HG03565 (cell line): ENCODE measurements around the gene PLET1.

Experiments used
- ATAC-seq: cut with Tn5 transposase; IDR thresholded peaks from one replicate; pipeline ENCODE4 v1.9.1; 2021; ENCODE audit warnings: mild to moderate bottlenecking, moderate library complexity; ENCODE audit not compliant: unreplicated experiment

Gene PLET1

DNA sequence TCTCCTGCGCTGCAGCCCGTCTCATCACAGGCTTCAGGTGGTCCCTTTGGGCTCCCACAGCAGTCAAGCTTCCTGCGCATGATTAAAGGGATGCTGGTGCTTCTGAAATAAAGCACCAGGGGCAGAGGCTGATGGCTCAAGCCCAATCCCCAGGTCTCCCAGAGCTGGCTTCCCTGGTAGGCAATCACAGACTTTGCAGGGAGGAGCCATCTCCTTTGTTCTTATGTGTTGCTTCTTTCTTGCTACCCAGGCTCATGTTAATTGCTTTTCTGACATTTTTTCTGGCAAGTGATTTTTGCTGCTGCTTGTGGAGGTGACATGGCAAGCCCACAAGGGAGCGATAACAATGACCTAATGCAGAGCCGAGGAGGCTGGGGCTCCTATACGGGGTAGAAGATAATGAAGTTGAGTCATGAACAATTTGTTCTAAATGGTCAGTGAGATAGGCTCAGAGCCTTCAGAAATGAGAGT lies 25.2 kb upstream of the PLET1 start:
- no peak for ATAC-seq

- no peak for ATAC-seq
These were observed 21.1 kb upstream of the PLET1 start for GRCh38 chr11:112281726-112282125.

GRCh38 chr11:112280268-112281126 lies 19.8 kb upstream of the PLET1 start:
- peak; percentile 36 for ATAC-seq

- ATAC-seq, result peak; percentile 19
These were observed 19.2 kb upstream of the PLET1 start for GRCh38 chr11:112279901-112280267.

- no peak for ATAC-seq
These were observed 18.1 kb upstream of the PLET1 start for GRCh38 chr11:112278803-112279202.

DNA sequence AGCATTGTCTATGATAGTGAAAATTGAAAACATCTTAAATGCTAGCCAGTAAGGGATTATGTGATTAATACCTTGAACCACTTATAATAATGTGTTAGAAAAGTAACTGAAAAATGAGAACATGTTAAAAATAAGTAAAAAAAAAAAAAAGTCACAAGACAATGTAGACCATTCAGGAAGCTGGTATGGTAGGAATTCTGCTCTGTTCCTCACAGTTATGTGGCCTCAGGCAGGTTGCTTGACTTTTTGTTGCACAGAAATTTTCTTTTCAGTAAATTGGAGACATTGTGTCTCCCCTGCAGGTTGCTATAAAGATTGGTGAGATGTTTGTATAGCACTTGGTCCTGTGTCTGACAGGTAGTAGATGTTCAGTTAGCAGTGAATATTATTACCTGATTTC lies 17.3 kb upstream of the PLET1 start:
- no peak for ATAC-seq

DNA sequence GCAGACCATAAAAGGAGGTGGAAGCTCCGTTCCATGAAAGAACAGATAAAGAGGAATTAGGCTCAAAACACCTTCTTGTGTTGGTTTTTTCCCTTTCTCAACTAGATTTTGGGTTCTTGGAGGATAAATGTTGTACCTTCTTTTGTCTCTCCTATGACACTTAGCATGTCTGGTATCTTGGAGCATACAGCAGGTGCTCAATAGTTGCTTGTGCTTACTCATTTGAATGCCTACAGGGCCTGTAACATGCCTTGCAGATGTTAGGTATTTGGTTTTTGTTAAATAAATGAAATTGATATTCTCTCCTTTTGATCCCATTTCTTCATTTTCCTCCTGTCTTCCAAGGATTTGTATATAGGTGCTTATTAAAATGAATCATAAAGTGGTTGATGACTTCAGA lies 16.4 kb upstream of the PLET1 start:
- ATAC-seq, result no peak

- no peak for ATAC-seq
These were observed 13.5 kb upstream of the PLET1 start for GRCh38 chr11:112274007-112274783.

- no peak for ATAC-seq
These were observed 12.4 kb upstream of the PLET1 start for GRCh38 chr11:112273066-112273465.

- no peak for ATAC-seq
These were observed 10.6 kb upstream of the PLET1 start for GRCh38 chr11:112271242-112271641.

GRCh38 chr11:112270551-112271180 lies 10.0 kb upstream of the PLET1 start:
- no peak for ATAC-seq

GRCh38 chr11:112269139-112269538 lies 8.5 kb upstream of the PLET1 start:
- ATAC-seq, result no peak

DNA sequence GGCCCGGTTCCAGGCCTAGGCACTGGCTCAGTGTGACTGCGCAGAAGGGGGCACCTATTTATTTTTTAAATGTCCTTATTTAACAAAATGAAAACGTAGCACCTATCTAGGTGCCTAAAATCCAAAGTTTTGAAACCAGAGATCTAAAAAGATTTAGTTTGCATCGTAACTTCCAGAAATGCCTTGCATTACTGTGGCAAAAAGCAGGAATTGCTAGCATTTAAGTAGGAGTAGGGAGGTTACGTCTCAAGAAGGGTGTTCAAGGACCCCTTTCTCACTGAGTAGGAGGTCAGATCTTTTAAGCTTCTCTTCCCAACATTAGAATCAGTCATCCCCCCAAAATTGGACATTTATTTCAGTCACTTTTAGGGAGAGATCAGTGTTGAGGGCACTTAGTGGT lies 7.7 kb upstream of the PLET1 start:
- no peak for ATAC-seq

GRCh38 chr11:112267188-112267591 lies 6.5 kb upstream of the PLET1 start:
- ATAC-seq, result no peak

DNA sequence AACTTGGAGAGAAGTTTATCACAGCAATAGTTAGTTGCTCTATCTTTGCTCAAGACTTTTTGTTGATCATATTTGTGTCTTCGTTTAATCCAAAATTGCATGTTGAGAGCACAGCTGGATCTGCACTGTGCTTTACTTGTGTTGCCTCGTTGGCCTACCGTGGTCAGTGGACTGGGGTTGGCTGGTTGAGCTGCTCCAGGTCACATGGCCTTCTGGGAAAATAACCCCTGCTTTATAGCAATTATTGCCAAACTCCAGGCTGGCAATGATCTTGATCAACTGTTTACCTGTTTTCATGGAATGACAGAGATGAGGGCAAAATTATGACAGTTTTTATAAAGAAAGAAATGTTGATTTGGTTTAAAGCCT lies 5.7 kb upstream of the PLET1 start:
- no peak for ATAC-seq

DNA sequence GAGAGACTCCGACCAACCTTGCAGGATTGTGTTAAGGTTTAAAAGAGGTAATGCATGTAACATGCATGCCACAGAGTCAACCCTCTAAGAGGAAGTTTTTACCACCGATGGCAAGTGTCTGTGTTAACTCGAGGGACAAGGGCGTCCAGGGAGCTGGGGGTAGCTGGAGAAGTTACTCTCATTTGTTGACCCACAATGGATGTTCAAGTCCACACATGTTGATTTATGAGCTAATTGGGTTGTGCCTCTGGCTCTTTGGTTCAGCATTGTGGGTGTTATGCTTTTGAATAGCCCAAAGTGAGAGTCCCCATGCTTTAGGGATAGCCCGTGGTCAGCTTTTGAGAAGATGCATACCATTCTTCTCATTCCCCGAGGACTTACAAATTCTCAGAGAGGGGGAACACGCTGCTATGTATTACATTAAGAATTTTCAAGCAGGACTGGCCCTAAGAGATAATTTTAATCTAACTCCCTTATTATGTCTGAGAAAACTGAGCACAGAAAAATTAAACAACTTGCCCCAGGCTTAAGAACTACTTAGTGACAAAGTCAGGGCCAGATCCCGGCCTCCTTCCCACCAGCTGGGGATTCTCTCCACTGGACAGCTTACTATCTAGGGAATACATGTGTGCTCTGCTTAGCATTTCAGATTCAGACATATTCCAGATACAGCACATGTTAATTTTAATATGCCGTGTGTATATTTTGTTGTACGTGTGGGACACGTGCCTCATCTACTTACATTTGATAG lies 5.2 kb upstream of the PLET1 start:
- ATAC-seq, result no peak

DNA sequence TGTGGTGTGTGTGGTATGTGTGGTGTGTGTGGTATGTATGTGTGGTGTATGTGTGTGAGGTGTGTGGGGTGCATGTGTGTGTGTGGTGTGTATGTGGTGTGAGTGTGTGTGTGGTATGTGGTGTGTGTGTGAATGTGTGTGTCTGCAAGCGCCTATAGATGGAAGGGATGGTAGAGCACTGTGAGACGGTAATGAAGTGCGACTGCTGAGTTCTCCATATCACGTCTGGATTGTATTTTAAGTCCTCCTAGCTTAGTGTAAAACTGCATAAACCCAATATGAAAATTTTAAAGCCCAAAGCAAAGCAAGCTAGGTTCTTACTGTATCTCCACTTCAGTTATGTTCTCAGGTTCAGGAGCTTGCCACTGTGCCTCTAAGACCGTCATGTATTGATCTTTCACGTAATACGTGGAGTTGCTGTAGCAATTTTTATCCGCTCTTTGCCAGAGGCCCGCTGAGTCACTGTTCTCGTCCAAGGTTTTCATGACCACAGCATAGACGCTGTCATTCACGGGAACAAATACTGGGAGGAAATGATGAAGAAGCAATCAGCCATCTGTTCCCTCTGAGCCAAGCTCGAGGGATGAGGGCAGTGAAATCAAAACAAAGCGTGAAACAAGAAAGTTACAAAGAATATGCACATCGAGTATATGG lies 5.5 kb downstream of the PLET1 start:
- no peak for ATAC-seq

- no peak for ATAC-seq
These were observed 6.9 kb downstream of the PLET1 start for GRCh38 chr11:112253605-112254242.

DNA sequence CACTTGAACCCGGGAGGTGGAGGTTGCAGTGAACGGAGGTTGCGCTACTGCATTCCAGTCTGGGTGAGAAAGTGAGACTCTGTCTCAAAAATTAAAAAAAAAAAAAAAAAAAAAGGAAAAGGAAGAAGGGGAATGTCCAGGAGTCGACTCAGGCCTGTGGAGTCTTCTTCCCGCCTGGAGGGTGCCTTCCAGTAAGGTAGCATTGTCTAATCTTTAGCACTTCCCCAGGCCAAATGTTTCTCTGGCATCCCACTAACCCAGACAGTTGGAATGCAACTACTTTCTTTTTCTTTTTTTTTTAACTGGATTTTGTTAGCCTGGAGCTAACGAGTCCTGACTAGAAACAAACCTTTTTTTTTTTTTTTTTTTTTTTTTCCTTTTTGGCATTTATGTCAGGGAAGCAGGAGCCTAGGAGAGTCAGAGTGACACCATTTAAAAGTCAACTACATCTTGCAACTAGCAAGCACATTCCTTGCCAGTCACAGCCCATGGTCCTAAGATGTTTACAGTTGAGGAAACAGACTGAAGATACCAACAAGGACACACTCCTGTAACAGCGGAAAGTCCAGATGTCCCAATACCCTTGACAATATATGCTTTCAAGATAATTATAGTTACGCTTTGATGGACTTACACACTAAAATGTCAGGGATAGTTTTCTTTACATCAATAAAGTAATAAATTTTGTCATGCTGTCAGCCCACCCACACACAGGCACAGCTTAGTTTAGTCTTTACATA lies 10.6 kb downstream of the PLET1 start:
- ATAC-seq, result no peak
